H54 (cell line): ENCODE results near the gene TMEM80.
A peak's percentile ranks its signal among the peaks of the same experiment; 100 is the strongest.
"Not testable (repeated sequence)": the region's sequence is repeated elsewhere in the genome, so short reads cannot be mapped to it uniquely, and the experiment has no call there.

Experiments
- DNase-seq: peaks from one replicate; pipeline ENCODE4 v3.0.0; 2011; ENCODE audit warnings: low spot score, mixed read lengths; ENCODE audit not compliant: insufficient read length
- FAIRE-seq: peaks from 3 replicates; lab custom pipeline; 2011; peaks lifted over from hg19 to GRCh38; lab: Jason Lieb, UNC
- POLR2A ChIP-seq: IDR thresholded peaks from 2 replicates; pipeline ENCODE4 v1.6.1; 2011; ENCODE audit warnings: low read depth, mild to moderate bottlenecking, low read length

Gene TMEM80

GRCh38 chr11:725624-726202, 30.1 kb downstream of the TMEM80 start:
- DNase-seq, result no peak
- no peak for TF ChIP-seq POLR2A
- no peak for FAIRE-seq

GRCh38 chr11:726278-727220, 30.9 kb downstream of the TMEM80 start:
- DNase-seq (no peak), FAIRE-seq (no peak)
- TF ChIP-seq POLR2A, result no peak

- DNase-seq (no peak), FAIRE-seq (no peak)
- no peak for TF ChIP-seq POLR2A
Measured at GRCh38 chr11:727281-727701, 31.7 kb downstream of the TMEM80 start.

- TF ChIP-seq POLR2A, result no peak
- DNase-seq (peak; percentile 100), FAIRE-seq (peak; percentile 86)
Measured at GRCh38 chr11:727859-728748, 32.5 kb downstream of the TMEM80 start.

- DNase-seq (no peak), FAIRE-seq (no peak)
- TF ChIP-seq POLR2A, result no peak
Measured at GRCh38 chr11:728901-729491, 33.4 kb downstream of the TMEM80 start.

GRCh38 chr11:729492-730074, 34.0 kb downstream of the TMEM80 start:
- DNase-seq (no peak), FAIRE-seq (no peak)
- TF ChIP-seq POLR2A, result no peak

- DNase-seq, result no peak
- FAIRE-seq, result no peak
- TF ChIP-seq POLR2A, result no peak
Measured at GRCh38 chr11:733072-733471, 37.5 kb downstream of the TMEM80 start.

- not testable (repeated sequence) for DNase-seq
Measured at GRCh38 chr11:734541-734940, 38.9 kb downstream of the TMEM80 start.

GRCh38 chr11:737366-737765, 41.8 kb downstream of the TMEM80 start:
- no peak for TF ChIP-seq POLR2A
- DNase-seq, result no peak
- FAIRE-seq, result no peak

More at GRCh38 chr11:734541-734940, 38.9 kb downstream of the TMEM80 start:
- not testable (repeated sequence) for FAIRE-seq

- not testable (repeated sequence) for FAIRE-seq
Measured at GRCh38 chr11:737899-738298, 42.3 kb downstream of the TMEM80 start.

GRCh38 chr11:742156-742546, 46.5 kb downstream of the TMEM80 start:
- TF ChIP-seq POLR2A, result no peak
- DNase-seq (no peak), FAIRE-seq (no peak)

More at GRCh38 chr11:737899-738298, 42.3 kb downstream of the TMEM80 start:
- not testable (repeated sequence) for DNase-seq

- no peak for FAIRE-seq
- no peak for TF ChIP-seq POLR2A
Measured at GRCh38 chr11:742571-743201, 47.1 kb downstream of the TMEM80 start.

GRCh38 chr11:745428-745827, 49.8 kb downstream of the TMEM80 start:
- no peak for TF ChIP-seq POLR2A
- DNase-seq, result no peak
- no peak for FAIRE-seq

More at GRCh38 chr11:742571-743201, 47.1 kb downstream of the TMEM80 start:
- DNase-seq, result no peak
